Heart left ventricle (tissue), 16 donors: ENCODE data around the gene A2ML1. TPM values are rescaled to one million over a fixed set of nuclear protein-coding genes. Genes with fewer than 3 reads are reported as not detected.

ENCODE experiments used
- ATAC-seq, 4 donors: fragments of 200-7000 bp; cut with Tn5 transposase; one replicate each; pipeline ENCODE4 v1.9.1; 2020 to 2022; ENCODE audit warnings: moderate library complexity in 4 of 4, mild to moderate bottlenecking in 3 of 4, moderate number of reproducible peaks in 1 of 4
- DNase-seq, 5 donors: peaks; one replicate each; pipeline ENCODE4 v3.0.0-alpha.2; 2020
- H3K27ac ChIP-seq, 12 donors: fragments of 200-600 bp; sonication (generic) in 4 of 12; one replicate each; pipeline versions ENCODE4 v1.5.0 to v1.8.0; 2016 to 2022; ENCODE audit warnings: mild to moderate bottlenecking in 2 of 12
- H3K27me3 ChIP-seq, 9 donors: fragments of 200-600 bp; sonication (generic) in 2 of 9; one replicate each; pipeline versions ENCODE4 v1.5.1 to v1.8.0; 2016 to 2022; ENCODE audit warnings: mild to moderate bottlenecking in 3 of 9
- H3K36me3 ChIP-seq, 9 donors: fragments of 200-600 bp; sonication (generic) in 2 of 9; one replicate each; pipeline versions ENCODE4 v1.5.0 to v1.8.0; 2018 to 2022; ENCODE audit warnings: mild to moderate bottlenecking in 2 of 9
- H3K4me1 ChIP-seq, 12 donors: fragments of 200-600 bp; sonication (generic) in 4 of 12; one replicate each; pipeline versions ENCODE4 v1.5.0 to v1.8.0; 2016 to 2022; ENCODE audit warnings: mild to moderate bottlenecking in 3 of 12
- H3K4me3 ChIP-seq, 12 donors: fragments of 200-600 bp; sonication (generic) in 4 of 12; one replicate each; pipeline versions ENCODE4 v1.5.0 to v1.8.0; 2017 to 2022; ENCODE audit warnings: mild to moderate bottlenecking in 9 of 12, moderate library complexity in 4 of 12
- H3K9me3 ChIP-seq, 12 donors: fragments of 200-600 bp; sonication (generic) in 4 of 12; one replicate each; pipeline versions ENCODE4 v1.5.0 to v1.8.0; 2016 to 2022; ENCODE audit warnings: mild to moderate bottlenecking in 1 of 12
- CTCF ChIP-seq, 12 donors: fragments of 200-600 bp; sonication (generic) in 4 of 12; IDR thresholded peaks; one replicate each; pipeline versions ENCODE4 v1.5.0 to v1.8.0; 2018 to 2022; ENCODE audit warnings: antibody characterized with exemption in 12 of 12, mild to moderate bottlenecking in 5 of 12
- POLR2A ChIP-seq, 2 donors: fragments of 450-650 bp; IDR thresholded peaks; one replicate each; pipeline ENCODE4 v1.6.1; 2017; ENCODE audit warnings: antibody characterized with exemption in 2 of 2, mild to moderate bottlenecking in 2 of 2, moderate library complexity in 2 of 2
- WGBS, 4 donors: extraction: QIAGEN DNeasy Blood & Tissue Kit in 2 of 4; methylation state at CpG; one replicate each; pipeline versions ENCODE4 v1.1.5 to v1.1.7; 2013 to 2018; 5-methylcytosine and 5-hydroxymethylcytosine counted together
- intact Hi-C, 10 donors: fragments of 100-400 bp; cut with DNase I; formaldehyde crosslinking; loops; one replicate each; pipeline versions ENCODE4 v1.11.1 to v1.14.2; 2022
- long read RNA-seq, 3 donors: library from polyadenylated mRNA; unstranded; transcript quantifications; one replicate each; pipeline ENCODE4 v2.0.0, GENCODE V29; 2020 to 2021
- polyA plus RNA-seq, 2 donors: library from polyadenylated mRNA; stranded (reverse); fragments of 200-250 nt; gene quantifications; one replicate each; pipeline ENCODE4 v1.2.3, GENCODE V29; 2013
- total RNA-seq, 9 donors: library from RNA; depleted of rRNA in 2 of 9; stranded (reverse); fragments of >200 nt in 2 of 9; fragmentation: NEBNext Ultra II Directional in 3 of 9; extraction: Animal tissue kit (Norgen Biotek cat#: 25700) in 3 of 9; gene quantifications; one replicate each; pipeline versions ENCODE4 v1.1.0 to v1.2.4, GENCODE V29; 2016 to 2023
- donor health status: ischemic (EF 13 %, LVEDD 7.1; RV severe dilation, severe dysfunction).
- donor health status: healthy with polysubstance abuse.
- donor health status: DM: no; HTN: yes; CAD: no.
- donor health status: DM: no; HTN: no; CAD: no.
- donor health status: ischemic (EF 25% LVEDD 6.9; RV normal size, moderate dysfunction).
- donor health status: ischemic (EF 25% LVEDD 5.7; RV mildly dilated, moderate dysfunction).
- donor health status: healthy.
- donor health status: DM: yes; HTN: yes; CAD: no.
- donor health status: ischemic (EF 35%, LVEDD 5.7; RV mildly dilated, moderate dysfunction).
- donor health status: nonischemic (EF 11% LVEDD 7.7; RV severe dilation, severe dysfunction).
- donor health status: DM: yes; HTN: yes; CAD: no.
- donor health status: PGD.
- donor health status: ischemic (EF 29% LVEDD 5.4; RV normal size, mild dysfunction).
- donor health status: nonischemic (EF 23%, LVEDD 6.1; RV moderate dilation, normal function).

Gene A2ML1
- total RNA-seq (under 1 TPM in 1 of 9 donors, not detected in 8; 0.25 TPM), polyA plus RNA-seq (under 1 TPM; 0.07 to 0.08 TPM)
- long read RNA-seq, donor 1, result 0 reads
- long read RNA-seq, donor 2, result 0 reads
- long read RNA-seq, donor 3, result 0 reads

DNA sequence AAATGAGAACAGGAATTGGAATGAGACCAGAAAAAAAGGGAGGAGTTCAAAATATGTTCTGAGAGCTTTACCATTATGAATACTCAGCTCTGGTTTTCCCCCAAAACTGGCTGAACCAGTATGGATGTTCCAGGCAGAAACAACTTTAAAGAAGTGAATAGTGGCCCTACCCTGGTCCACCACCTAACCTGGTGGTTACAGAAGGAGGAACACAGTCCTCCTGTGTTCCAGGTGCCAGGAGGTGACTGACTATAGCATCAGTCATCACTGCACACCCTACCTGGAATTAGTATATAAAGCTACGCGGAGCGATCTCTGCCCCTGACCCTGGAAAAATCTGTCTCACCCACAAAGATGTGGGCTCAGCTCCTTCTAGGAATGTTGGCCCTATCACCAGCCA lies at the start of gene A2ML1:
Gene A2ML1 (plus strand): TSS at position 324 of the 400 bp plus-strand sequence. CDS start 31 bp downstream, at position 355.
- no peak for DNase-seq
- H3K4me1 ChIP-seq, result no peaks in the 10 kb centered on the region
- H3K36me3 ChIP-seq, result no peaks in the 10 kb centered on the region
- intact Hi-C loops, result loop anchor here in 8 of 10 donors (2.0 to 10.0 kb wide), 6 partner anchors 137 to 277 kb away; partner anchors contain the start of gene CLEC4E (in 1 of the 8)
- no peak within 1 kb of the TSS for H3K4me3 ChIP-seq
- no peaks in the 10 kb centered on the region for H3K27me3 ChIP-seq
- no peak within 1 kb of the TSS for H3K27ac ChIP-seq
- 96 to 100% (median 97%) methylated on average over 3 of the region's 3 CpGs for WGBS, 4 donors
- no peak for TF ChIP-seq CTCF (IDR thresholded peaks at IDR 0.05)
- TF ChIP-seq POLR2A (IDR thresholded peaks at IDR 0.05), result no peak
- no peak for ATAC-seq
- peaks cover 0 to 10% (median 0%) of the 10 kb centered on the region in 12 donors for H3K9me3 ChIP-seq

DNA sequence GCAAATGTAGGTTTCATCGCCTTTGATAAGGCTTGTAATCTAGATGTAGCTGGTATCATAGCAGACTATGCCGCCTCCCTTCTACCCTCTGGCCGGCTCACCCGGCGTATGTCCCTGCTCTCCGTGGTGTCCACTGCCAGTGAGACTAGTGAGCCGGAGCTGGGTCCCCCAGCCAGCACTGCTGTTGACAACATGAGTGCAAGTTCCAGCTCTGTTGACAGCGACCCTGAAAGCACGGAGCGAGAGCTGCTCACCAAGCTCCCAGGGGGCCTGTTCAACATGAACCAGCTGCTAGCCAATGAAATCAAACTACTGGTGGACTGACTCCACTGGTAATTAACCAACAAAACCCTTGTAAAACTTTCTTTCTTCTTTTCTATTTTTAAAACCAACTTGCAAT lies 49.0 kb upstream of the A2ML1 start:
- H3K27ac ChIP-seq, result peak overlapping the region in 1 of 12 donors; percentile 11
- 58 to 70% (median 65%) methylated on average over 9 to 10 of the region's 10 CpGs for WGBS, 4 donors
- H3K9me3 ChIP-seq, result no peaks in the 10 kb centered on the region
- intact Hi-C loops, result loop anchor here in 2 of 10 donors (10.0 kb wide), 3 partner anchors 89 to 271 kb away; no protein-coding TSS in a partner anchor
- TF ChIP-seq CTCF (IDR thresholded peaks at IDR 0.05) (no peak), POLR2A (IDR thresholded peaks at IDR 0.05) (no peak)
- ATAC-seq (peak in 3 of 4 donors; percentile 61 to 70 (median 65)), DNase-seq (peak; percentile 38 to 73 (median 54))
- peaks cover 0 to 17% (median 0%) of the 10 kb centered on the region in 12 donors for H3K4me1 ChIP-seq
- H3K27me3 ChIP-seq, result no peaks in the 10 kb centered on the region
- H3K4me3 ChIP-seq, result no peak overlapping the region
- peaks cover 0 to 40% (median 12%) of the 10 kb centered on the region in 9 donors for H3K36me3 ChIP-seq

DNA sequence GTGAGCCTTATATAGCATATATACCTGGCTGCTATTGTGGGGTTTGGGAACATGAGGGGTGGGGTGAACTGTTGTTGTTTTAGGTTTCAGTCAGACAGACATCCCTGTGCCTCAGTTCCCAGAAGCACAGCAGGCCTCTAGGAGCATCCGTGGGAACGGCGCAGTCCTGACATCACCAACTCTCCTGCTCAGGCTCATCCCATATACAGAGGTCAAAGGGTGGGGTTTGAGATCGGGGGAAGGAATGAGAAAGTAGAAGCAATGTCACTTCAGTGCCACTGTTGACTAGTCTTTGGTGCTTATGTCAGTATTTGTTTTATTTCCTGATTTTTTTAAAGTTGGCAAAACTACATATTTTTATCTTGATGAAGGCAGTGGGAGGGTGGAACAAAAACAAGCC lies 43.1 kb upstream of the A2ML1 start:
- Histone ChIP-seq H3K4me3 (no peak overlapping the region), H3K27me3 (no peaks in the 10 kb centered on the region), H3K9me3 (no peaks in the 10 kb centered on the region), H3K27ac (peak overlapping the region in 1 of 12 donors; percentile 15), H3K36me3 (peaks cover 0 to 44% (median 17%) of the 10 kb centered on the region in 9 donors), H3K4me1 (peaks cover 0 to 26% (median 4%) of the 10 kb centered on the region in 12 donors)
- intact Hi-C loops, result loop anchor here in 3 of 10 donors (5.0 to 10.0 kb wide), 4 partner anchors 94 to 266 kb away; no protein-coding TSS in a partner anchor
- DNase-seq, result peak in 1 of 5 donors; percentile 18
- peak in 1 of 4 donors; percentile 56 for ATAC-seq
- WGBS, 4 donors, result 71 to 90% (median 80%) methylated on average over 4 of the region's 4 CpGs
- TF ChIP-seq CTCF (IDR thresholded peaks at IDR 0.05) (no peak), POLR2A (IDR thresholded peaks at IDR 0.05) (no peak)

GRCh38 chr12:8779862-8780261 lies 42.6 kb upstream of the A2ML1 start:
- no peak for TF ChIP-seq CTCF (IDR thresholded peaks at IDR 0.05)
- no peak for TF ChIP-seq POLR2A (IDR thresholded peaks at IDR 0.05)
- ATAC-seq (no peak), DNase-seq (no peak)
- Histone ChIP-seq H3K36me3 (peaks cover 0 to 38% (median 17%) of the 10 kb centered on the region in 9 donors), H3K4me1 (peaks cover 0 to 26% (median 4%) of the 10 kb centered on the region in 12 donors), H3K9me3 (no peaks in the 10 kb centered on the region), H3K4me3 (no peak overlapping the region), H3K27ac (peak overlapping the region in 1 of 12 donors; percentile 3), H3K27me3 (no peaks in the 10 kb centered on the region)
- 93 to 96% (median 94%) methylated on average over 2 of the region's 2 CpGs for WGBS, 4 donors
- intact Hi-C loops, result loop anchor here in 5 of 10 donors (2.0 to 10.0 kb wide), 9 partner anchors 77 to 265 kb away; no protein-coding TSS in a partner anchor
